Measurements from ENCODE around the gene ISG20. TPM values are rescaled to one million over a fixed set of nuclear protein-coding genes. Genes with fewer than 3 reads are reported as not detected.

Gene ISG20
- total and polyA plus RNA-seq, 2 donors (not counting 3 experiments of a cell fraction or from before 2014, with no cell fraction given): 6.4 to 7.5 TPM

DNA sequence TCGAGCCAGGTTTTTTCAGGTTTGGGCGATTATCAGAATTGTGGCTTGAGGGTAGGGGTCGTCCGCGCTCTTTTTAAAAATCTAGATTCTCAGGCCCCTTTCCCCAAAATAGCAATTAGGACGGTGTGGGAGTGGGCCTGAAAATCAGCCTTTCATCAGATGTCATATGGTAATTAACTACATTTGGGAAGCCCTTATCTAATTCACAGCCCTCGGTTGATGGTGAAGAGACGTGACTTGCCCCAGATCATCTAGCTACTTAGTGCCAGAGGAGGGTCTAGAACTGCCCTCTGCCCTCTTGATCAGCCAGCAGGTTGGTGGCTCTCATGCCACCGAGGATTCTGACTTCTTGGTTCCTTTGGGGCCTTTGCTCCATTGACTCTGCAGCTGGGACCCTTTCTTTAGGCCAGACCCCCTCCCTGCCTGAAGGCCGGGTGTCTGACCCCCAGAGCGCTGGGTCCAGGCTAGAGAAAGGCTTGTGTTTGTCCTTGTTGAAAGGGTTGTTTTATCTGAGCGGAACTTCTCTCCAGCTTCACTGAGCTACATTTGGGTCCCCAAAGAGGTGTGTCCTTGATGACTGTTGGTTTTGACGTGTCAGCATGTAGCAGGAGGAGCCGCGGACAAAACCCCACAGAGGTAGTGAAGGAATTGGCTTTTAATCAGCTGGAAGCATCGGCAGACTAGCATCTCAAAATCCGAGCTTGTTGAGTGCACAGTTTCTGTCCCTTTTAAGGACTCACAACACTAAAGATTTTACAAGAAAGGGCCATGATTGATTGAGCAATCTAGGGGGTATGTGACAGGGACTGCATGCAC is 16.8 kb upstream of the ISG20 start:
- Histone ChIP-seq H3K9me1 (replicated peaks; ENCODE audit: control insufficient read depth, extremely low read depth, insufficient read depth, low read length) (no peaks in the 10 kb centered on the region), H3K9me3 (replicated peaks; ENCODE audit: control insufficient read depth, insufficient read depth, low read length) (no peaks in the 10 kb centered on the region), H3K79me2 (ENCODE audit: control insufficient read depth, insufficient read depth, low read length) (peaks cover 58% of the 10 kb centered on the region), H3K9ac (replicated peaks; ENCODE audit: extremely low read depth, insufficient read depth, low read length) (peak overlapping the region; percentile 87), H3K4me2 (ENCODE audit: insufficient read depth, low read length) (peak overlapping the region; percentile 84), H3K4me3 (replicated peaks in 1 of 3; ENCODE audit: insufficient read depth in 1 of 3, low read depth in 1 of 3, low read length in 3 of 3) (peak overlapping the region; percentile 33 to 78 (median 70)), H3K27ac (ENCODE audit: insufficient read depth, low read depth, low read length) (peak overlapping the region; percentile 81), H2AFZ (ENCODE audit: low read depth, low read length) (no peak overlapping the region), H3K36me3 (ENCODE audit: control insufficient read depth in 2 of 2, extremely low read depth in 1 of 2, insufficient read depth in 2 of 2, low read length in 2 of 2) (peaks cover 1 to 8% of the 10 kb centered on the region in 2 experiments), H3K4me1 (ENCODE audit: control insufficient read depth, extremely low read depth, insufficient read depth, low read length) (peaks cover 31% of the 10 kb centered on the region), H4K20me1 (replicated peaks; ENCODE audit: control insufficient read depth, extremely low read depth, insufficient read depth, low read length) (no peaks in the 10 kb centered on the region), H3K27me3 (ENCODE audit: control insufficient read depth in 2 of 2, insufficient read depth in 2 of 2, low read length in 2 of 2) (no peaks in the 10 kb centered on the region)
- dilution Hi-C loops (cut with MboI; ENCODE audit: extremely low pct_ligation_motif_present, low sequenced_read_pairs): no loop called here
- peak; percentile 40 for DNase-seq (ENCODE audit: low read depth, low spot score)
- BruUV-seq (replicated peaks): TSS peak; percentile 55
- intact Hi-C loops (cut with micrococcal nuclease): loop anchor here (1.0 to 10.0 kb wide), 7 partner anchors 8 to 713 kb away; partner anchors contain the start of genes DET1, MRPL46, MRPS11 and POLG
- CTCF ChIA-PET: interaction anchor here (0.6 to 2.2 kb wide), 6 partner anchors 11 to 283 kb away, joined by 3 to 7 read pairs (median 4); partner anchors contain the start of genes MRPL46 and MRPS11
- TF ChIP-seq POLR2AphosphoS5 (IDR thresholded peaks at IDR 0.05; ENCODE audit: insufficient read depth, low read depth, low read length) (peak; percentile 8), MYC (IDR thresholded peaks at IDR 0.05; ENCODE audit: low read depth, low read length) (no peak), MAX (IDR thresholded peaks at IDR 0.05; ENCODE audit: insufficient read depth, insufficient read length) (no peak)
- peak; percentile 83 for FAIRE-seq
- POLR2A ChIA-PET: interaction anchor here (0.6 kb wide), 1 partner anchor 11 kb away, joined by 4 read pairs; no protein-coding TSS in a partner anchor

GRCh38 chr15:88622605-88622975 is 16.2 kb upstream of the ISG20 start:
- POLR2A ChIA-PET: no interaction called here
- H3K4me3 ChIP-seq (replicated peaks in 1 of 3; ENCODE audit: insufficient read depth in 1 of 3, low read depth in 1 of 3, low read length in 3 of 3): peak overlapping the region; percentile 33 to 78 (median 70)
- intact Hi-C loops (cut with micrococcal nuclease): loop anchor here (5.0 to 10.0 kb wide), 3 partner anchors 155 to 712 kb away; partner anchors contain the start of genes MRPL46, MRPS11 and POLG
- no peaks in the 10 kb centered on the region for H4K20me1 ChIP-seq (replicated peaks; ENCODE audit: control insufficient read depth, extremely low read depth, insufficient read depth, low read length)
- TF ChIP-seq MAX (IDR thresholded peaks at IDR 0.05; ENCODE audit: insufficient read depth, insufficient read length) (no peak), POLR2AphosphoS5 (IDR thresholded peaks at IDR 0.05; ENCODE audit: insufficient read depth, low read depth, low read length) (no peak), CTCF (IDR thresholded peaks at IDR 0.05; ENCODE audit: extremely low read depth in 1 of 2, insufficient read depth in 1 of 2, low read depth in 1 of 2, low read length in 2 of 2) (no peak), GATA2 (IDR thresholded peaks at IDR 0.05; ENCODE audit: insufficient read depth, insufficient read length, low read depth, low read length) (no peak), POLR2A (IDR thresholded peaks at IDR 0.05; ENCODE audit: low read depth, low read length) (no peak), MYC (IDR thresholded peaks at IDR 0.05; ENCODE audit: low read depth, low read length) (no peak), JUN (IDR thresholded peaks at IDR 0.05; ENCODE audit: borderline replicate concordance, insufficient read depth, insufficient read length, low read depth) (no peak), EZH2 (IDR thresholded peaks at IDR 0.05; ENCODE audit: borderline replicate concordance, low read depth, low read length, severe bottlenecking) (no peak), FOS (IDR thresholded peaks at IDR 0.05; ENCODE audit: borderline replicate concordance, insufficient read depth, low read length) (no peak)
- peak overlapping the region; percentile 81 for H3K27ac ChIP-seq (ENCODE audit: insufficient read depth, low read depth, low read length)
- H3K9me3 ChIP-seq (replicated peaks; ENCODE audit: control insufficient read depth, insufficient read depth, low read length): no peaks in the 10 kb centered on the region
- peak overlapping the region; percentile 87 for H3K9ac ChIP-seq (replicated peaks; ENCODE audit: extremely low read depth, insufficient read depth, low read length)
- peak overlapping the region; percentile 84 for H3K4me2 ChIP-seq (ENCODE audit: insufficient read depth, low read length)
- peaks cover 31% of the 10 kb centered on the region for H3K4me1 ChIP-seq (ENCODE audit: control insufficient read depth, extremely low read depth, insufficient read depth, low read length)
- no peaks in the 10 kb centered on the region for H3K27me3 ChIP-seq (ENCODE audit: control insufficient read depth in 2 of 2, insufficient read depth in 2 of 2, low read length in 2 of 2)
- TSS peak; percentile 70 for BruUV-seq (replicated peaks)
- no peaks in the 10 kb centered on the region for H3K9me1 ChIP-seq (replicated peaks; ENCODE audit: control insufficient read depth, extremely low read depth, insufficient read depth, low read length)
- dilution Hi-C loops (cut with MboI; ENCODE audit: extremely low pct_ligation_motif_present, low sequenced_read_pairs): no loop called here
- no peak for FAIRE-seq
- H2AFZ ChIP-seq (ENCODE audit: low read depth, low read length): no peak overlapping the region
- DNase-seq (ENCODE audit: low read depth, low spot score): no peak
- peaks cover 6 to 8% of the 10 kb centered on the region in 2 experiments for H3K36me3 ChIP-seq (ENCODE audit: control insufficient read depth in 2 of 2, extremely low read depth in 1 of 2, insufficient read depth in 2 of 2, low read length in 2 of 2)
- CTCF ChIA-PET: interaction anchor here (1.1 to 2.2 kb wide), 3 partner anchors 34 to 256 kb away, joined by 4 to 7 read pairs (median 5); no protein-coding TSS in a partner anchor
- peaks cover 64% of the 10 kb centered on the region for H3K79me2 ChIP-seq (ENCODE audit: control insufficient read depth, insufficient read depth, low read length)

Measured in endothelial cell of umbilical vein (primary cell).